B cell (primary cell): ENCODE data around the gene KLF7.

Source experiments
- EZH2 ChIP-seq: IDR thresholded peaks from 2 replicates; pipeline ENCODE4 v1.6.1; 2012; ENCODE audit warnings: borderline replicate concordance, low read depth, mild to moderate bottlenecking, moderate library complexity, low read length; ENCODE audit not compliant: insufficient read depth, poor library complexity, severe bottlenecking
- TF ChIP-seq, protein P1 (sequence below): fragments of 200-600 bp; IDR thresholded peaks from one replicate; pipeline ENCODE4 v1.8.0; 2022; ENCODE audit warnings: antibody characterized with exemption, mild to moderate bottlenecking

DNA sequence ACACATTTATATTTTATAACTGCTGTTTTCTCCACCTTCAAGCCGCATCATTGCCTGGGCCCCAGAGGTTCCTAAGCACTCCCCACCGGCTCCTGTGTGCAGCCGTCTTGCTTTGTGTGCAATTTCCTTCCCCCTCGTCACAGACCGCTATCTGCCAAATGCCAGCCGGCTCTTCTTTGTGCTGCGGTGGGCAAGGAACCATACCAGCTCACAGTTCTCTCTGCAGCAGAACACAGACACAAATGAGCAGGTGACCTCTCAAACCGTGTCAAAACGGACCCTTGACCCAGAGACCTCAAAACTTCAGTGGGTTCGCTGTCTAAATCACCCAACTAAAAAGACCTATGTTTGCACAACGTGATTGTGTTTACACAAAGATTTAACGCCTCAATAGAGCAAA lies 58.2 kb downstream of the KLF7 start:
- TF ChIP-seq, protein P1, sequence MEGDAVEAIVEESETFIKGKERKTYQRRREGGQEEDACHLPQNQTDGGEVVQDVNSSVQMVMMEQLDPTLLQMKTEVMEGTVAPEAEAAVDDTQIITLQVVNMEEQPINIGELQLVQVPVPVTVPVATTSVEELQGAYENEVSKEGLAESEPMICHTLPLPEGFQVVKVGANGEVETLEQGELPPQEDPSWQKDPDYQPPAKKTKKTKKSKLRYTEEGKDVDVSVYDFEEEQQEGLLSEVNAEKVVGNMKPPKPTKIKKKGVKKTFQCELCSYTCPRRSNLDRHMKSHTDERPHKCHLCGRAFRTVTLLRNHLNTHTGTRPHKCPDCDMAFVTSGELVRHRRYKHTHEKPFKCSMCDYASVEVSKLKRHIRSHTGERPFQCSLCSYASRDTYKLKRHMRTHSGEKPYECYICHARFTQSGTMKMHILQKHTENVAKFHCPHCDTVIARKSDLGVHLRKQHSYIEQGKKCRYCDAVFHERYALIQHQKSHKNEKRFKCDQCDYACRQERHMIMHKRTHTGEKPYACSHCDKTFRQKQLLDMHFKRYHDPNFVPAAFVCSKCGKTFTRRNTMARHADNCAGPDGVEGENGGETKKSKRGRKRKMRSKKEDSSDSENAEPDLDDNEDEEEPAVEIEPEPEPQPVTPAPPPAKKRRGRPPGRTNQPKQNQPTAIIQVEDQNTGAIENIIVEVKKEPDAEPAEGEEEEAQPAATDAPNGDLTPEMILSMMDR: no peak
- no peak for TF ChIP-seq EZH2
